IPS-18c (cell line): Measurements from ENCODE around the gene GRIN3A.
A peak's percentile ranks its signal among the peaks of the same experiment; 100 is the strongest.
"Not testable (repeated sequence)": the region's sequence is repeated elsewhere in the genome, so short reads cannot be mapped to it uniquely, and the experiment has no call there.

Source experiments
- H3K4me3 ChIP-seq: 2 replicates; pipeline ENCODE4 v1.7.0; 2013; ENCODE audit warnings: low read depth, mild to moderate bottlenecking, low read length, moderate library complexity; ENCODE audit not compliant: insufficient read depth
- H3K9me3 ChIP-seq: one replicate; pipeline ENCODE4 v1.6.1; 2013; ENCODE audit warnings: mild to moderate bottlenecking, low read length, moderate library complexity; ENCODE audit not compliant: control insufficient read depth, insufficient read depth

GRIN3A gene

GRCh38 chr9:101569741-101570501, 168.5 kb downstream of the GRIN3A start:
- H3K4me3 ChIP-seq = no peak overlapping the region
- no peaks in the 10 kb centered on the region for H3K9me3 ChIP-seq

GRCh38 chr9:101567725-101568350, 170.6 kb downstream of the GRIN3A start:
- no peaks in the 10 kb centered on the region for H3K9me3 ChIP-seq
- no peak overlapping the region for H3K4me3 ChIP-seq

- H3K4me3 ChIP-seq = no peak overlapping the region
- no peaks in the 10 kb centered on the region for H3K9me3 ChIP-seq
These were observed 171.3 kb downstream of the GRIN3A start for GRCh38 chr9:101566904-101567724.

GRCh38 chr9:101564252-101564651, 174.2 kb downstream of the GRIN3A start:
- H3K4me3 ChIP-seq = no peak overlapping the region
- H3K9me3 ChIP-seq = no peaks in the 10 kb centered on the region

- no peaks in the 10 kb centered on the region for H3K9me3 ChIP-seq
- H3K4me3 ChIP-seq = no peak overlapping the region
These were observed 175.5 kb downstream of the GRIN3A start for GRCh38 chr9:101562966-101563365.

- Histone ChIP-seq H3K4me3 (no peak overlapping the region), H3K9me3 (no peaks in the 10 kb centered on the region)
These were observed 176.7 kb downstream of the GRIN3A start for GRCh38 chr9:101561740-101562139.

GRCh38 chr9:101549472-101550098, 188.9 kb downstream of the GRIN3A start:
- not testable (repeated sequence) for H3K9me3 ChIP-seq

GRCh38 chr9:101543098-101543735, 195.2 kb downstream of the GRIN3A start:
- Histone ChIP-seq H3K9me3 (no peaks in the 10 kb centered on the region), H3K4me3 (no peak overlapping the region)

More at GRCh38 chr9:101549472-101550098, 188.9 kb downstream of the GRIN3A start:
- not testable (repeated sequence) for H3K4me3 ChIP-seq

GRCh38 chr9:101540069-101540468, 198.4 kb downstream of the GRIN3A start:
- Histone ChIP-seq H3K4me3 (no peak overlapping the region), H3K9me3 (no peaks in the 10 kb centered on the region)

- Histone ChIP-seq H3K9me3 (no peaks in the 10 kb centered on the region), H3K4me3 (no peak overlapping the region)
These were observed 201.5 kb downstream of the GRIN3A start for GRCh38 chr9:101536938-101537337.

GRCh38 chr9:101536351-101536750, 202.1 kb downstream of the GRIN3A start:
- H3K4me3 ChIP-seq = no peak overlapping the region
- no peaks in the 10 kb centered on the region for H3K9me3 ChIP-seq

GRCh38 chr9:101533334-101534204, 204.9 kb downstream of the GRIN3A start, which contains the start of gene RNF20:
Gene RNF20, plus strand, starts transcription at chr9:101533853. Its CDS starts 1,571 bp downstream, at chr9:101535424.
- peak within 1 kb of the TSS; percentile 91 for H3K4me3 ChIP-seq

GRCh38 chr9:101530076-101530711, 208.3 kb downstream of the GRIN3A start:
- Histone ChIP-seq H3K9me3 (no peaks in the 10 kb centered on the region), H3K4me3 (no peak overlapping the region)

More at GRCh38 chr9:101533334-101534204, 204.9 kb downstream of the GRIN3A start, which contains the start of gene RNF20:
- H3K9me3 ChIP-seq = no peaks in the 10 kb centered on the region

- Histone ChIP-seq H3K9me3 (no peaks in the 10 kb centered on the region), H3K4me3 (no peak overlapping the region)
These were observed 210.4 kb downstream of the GRIN3A start for GRCh38 chr9:101528015-101528414.

- Histone ChIP-seq H3K4me3 (no peak overlapping the region), H3K9me3 (no peaks in the 10 kb centered on the region)
These were observed 211.4 kb downstream of the GRIN3A start for GRCh38 chr9:101527066-101527465.

- H3K4me3 ChIP-seq = no peak overlapping the region
- no peaks in the 10 kb centered on the region for H3K9me3 ChIP-seq
These were observed 214.1 kb downstream of the GRIN3A start for GRCh38 chr9:101524371-101524770.
